ENCODE results near the gene AKT1.
"Not testable (repeated sequence)": the region's sequence is repeated elsewhere in the genome, so short reads cannot be mapped to it uniquely, and the experiment has no call there.

Gene AKT1

DNA sequence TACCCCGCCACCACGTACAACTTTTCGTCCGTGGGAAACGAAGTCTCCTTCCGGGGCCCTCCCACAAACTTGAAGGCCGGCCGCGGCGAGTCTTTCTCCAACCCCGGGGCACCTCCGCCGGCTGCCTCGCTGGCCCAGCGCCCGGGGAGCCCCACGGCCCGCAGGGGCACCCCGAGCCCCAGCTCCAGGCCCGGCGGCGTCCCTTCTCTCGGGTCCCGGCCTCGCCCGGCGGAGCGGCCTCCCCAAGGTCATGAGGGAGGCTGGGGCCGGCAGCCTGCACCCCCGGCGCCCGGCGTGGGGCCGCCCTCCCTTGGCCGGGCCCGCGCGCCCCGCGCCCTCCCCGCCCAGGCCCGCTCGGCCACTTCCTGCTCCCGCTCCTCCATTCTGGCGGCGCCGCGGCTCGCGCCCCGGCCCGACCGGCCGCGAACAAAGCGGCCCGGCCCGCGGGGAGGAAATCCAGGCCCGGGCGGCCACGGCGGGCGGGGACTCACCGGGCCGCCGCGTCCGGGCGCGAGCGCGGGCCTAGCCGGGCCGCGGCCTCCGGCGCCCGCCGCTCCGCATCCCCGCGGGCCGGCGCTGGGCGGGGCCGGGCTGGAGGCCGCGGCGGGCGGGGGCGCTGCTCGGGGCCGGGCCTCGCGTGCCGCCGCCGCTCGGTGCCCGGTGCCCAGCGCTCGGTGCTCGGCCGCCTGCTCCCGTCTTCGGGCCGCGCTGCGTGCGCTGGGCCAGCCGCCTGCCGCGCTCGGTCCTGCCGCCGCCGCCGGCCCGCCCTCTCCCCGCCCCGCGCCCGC lies at the start of gene AKT1:
Gene AKT1, minus strand, starts transcription at position 756 of the 788 bp plus-strand sequence. CDS start 3,105 bp downstream, outside the sequence.
- no peak for DNase-seq (ENCODE audit: low read depth)

DNA sequence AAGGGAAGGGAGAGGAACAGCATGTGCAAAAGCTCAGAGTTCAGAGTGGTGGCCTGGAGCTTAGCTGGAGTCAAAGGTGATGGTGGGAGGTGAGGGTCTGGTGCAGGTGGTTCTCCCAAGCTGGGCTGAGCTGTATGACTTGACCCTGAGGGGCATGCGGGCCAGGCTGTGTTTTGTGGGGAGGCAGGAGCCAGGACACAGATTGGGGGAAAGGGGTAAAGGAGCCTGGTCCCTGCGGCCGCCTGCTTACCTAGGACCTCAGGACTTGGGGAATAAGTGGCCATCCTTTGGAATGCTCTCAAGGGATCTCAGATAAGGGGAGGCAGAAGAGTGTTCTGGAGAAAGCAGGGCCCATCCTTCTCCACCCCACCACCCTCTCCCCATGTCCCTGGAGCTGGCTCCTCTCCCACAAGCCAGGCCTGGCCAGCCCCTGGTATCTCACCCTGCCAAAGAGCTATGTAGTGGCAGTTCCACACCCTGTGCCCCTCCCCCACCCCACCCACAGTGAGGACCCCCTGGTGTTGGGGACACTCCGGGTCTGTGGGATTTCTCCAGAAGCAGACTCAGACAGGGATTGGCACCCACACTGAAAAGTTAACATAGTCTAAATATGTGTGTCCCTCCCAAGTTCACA lies 49.6 kb upstream of the AKT1 start:
- H3K4me3 ChIP-seq (ENCODE audit: low read depth, low read length) = no peak overlapping the region
- TF ChIP-seq, protein P1, sequence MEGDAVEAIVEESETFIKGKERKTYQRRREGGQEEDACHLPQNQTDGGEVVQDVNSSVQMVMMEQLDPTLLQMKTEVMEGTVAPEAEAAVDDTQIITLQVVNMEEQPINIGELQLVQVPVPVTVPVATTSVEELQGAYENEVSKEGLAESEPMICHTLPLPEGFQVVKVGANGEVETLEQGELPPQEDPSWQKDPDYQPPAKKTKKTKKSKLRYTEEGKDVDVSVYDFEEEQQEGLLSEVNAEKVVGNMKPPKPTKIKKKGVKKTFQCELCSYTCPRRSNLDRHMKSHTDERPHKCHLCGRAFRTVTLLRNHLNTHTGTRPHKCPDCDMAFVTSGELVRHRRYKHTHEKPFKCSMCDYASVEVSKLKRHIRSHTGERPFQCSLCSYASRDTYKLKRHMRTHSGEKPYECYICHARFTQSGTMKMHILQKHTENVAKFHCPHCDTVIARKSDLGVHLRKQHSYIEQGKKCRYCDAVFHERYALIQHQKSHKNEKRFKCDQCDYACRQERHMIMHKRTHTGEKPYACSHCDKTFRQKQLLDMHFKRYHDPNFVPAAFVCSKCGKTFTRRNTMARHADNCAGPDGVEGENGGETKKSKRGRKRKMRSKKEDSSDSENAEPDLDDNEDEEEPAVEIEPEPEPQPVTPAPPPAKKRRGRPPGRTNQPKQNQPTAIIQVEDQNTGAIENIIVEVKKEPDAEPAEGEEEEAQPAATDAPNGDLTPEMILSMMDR (IDR thresholded peaks at IDR 0.05; ENCODE audit: control insufficient read depth, extremely low read depth, insufficient read depth) = no peak
- DNase-seq (ENCODE audit: low read depth) = no peak

More for the DNA sequence above, at the start of gene AKT1:
- H3K4me3 ChIP-seq (ENCODE audit: low read depth, low read length) = peak within 1 kb of the TSS; percentile 90
- TF ChIP-seq, protein P1 (IDR thresholded peaks at IDR 0.05; ENCODE audit: control insufficient read depth, extremely low read depth, insufficient read depth) = no peak

DNA sequence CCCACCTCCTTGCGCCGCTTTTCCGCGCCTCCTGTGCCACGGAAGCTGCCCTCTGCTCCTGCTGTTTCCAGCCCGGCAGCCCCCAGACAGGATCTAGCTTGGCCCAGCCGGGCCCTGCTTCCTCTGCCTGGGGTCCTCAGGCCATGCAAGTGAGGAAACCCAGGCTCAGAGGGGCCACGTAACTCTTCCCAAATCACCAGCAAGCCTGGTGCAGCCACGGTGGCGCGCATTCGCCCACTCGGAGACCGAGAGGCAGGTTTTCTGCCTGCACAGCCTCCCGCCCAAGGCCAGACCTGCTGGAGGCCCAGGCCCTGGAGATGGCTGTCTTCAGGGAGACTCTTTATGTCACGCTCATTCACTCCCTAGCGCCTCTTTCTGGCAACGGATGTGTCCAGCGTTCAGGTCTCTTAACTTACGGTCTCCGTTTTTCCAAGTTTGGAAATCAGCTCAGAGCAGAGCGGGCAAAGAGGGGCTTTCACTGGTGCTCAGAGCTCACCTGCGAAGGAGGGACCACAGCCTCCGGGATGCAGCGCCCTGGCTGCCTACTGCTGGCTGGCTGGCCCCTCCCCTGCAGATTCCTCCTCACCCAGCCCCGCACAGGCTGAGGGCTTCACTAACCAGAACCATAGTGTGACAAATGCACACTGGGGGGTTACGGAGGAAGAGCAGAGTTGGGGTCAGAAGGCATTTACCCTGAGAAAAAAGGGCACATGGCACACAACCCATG lies 48.9 kb upstream of the AKT1 start:
- DNase-seq (ENCODE audit: low read depth) = no peak
- no peak overlapping the region for H3K4me3 ChIP-seq (ENCODE audit: low read depth, low read length)
- TF ChIP-seq, protein P1 (IDR thresholded peaks at IDR 0.05; ENCODE audit: control insufficient read depth, extremely low read depth, insufficient read depth) = no peak

DNA sequence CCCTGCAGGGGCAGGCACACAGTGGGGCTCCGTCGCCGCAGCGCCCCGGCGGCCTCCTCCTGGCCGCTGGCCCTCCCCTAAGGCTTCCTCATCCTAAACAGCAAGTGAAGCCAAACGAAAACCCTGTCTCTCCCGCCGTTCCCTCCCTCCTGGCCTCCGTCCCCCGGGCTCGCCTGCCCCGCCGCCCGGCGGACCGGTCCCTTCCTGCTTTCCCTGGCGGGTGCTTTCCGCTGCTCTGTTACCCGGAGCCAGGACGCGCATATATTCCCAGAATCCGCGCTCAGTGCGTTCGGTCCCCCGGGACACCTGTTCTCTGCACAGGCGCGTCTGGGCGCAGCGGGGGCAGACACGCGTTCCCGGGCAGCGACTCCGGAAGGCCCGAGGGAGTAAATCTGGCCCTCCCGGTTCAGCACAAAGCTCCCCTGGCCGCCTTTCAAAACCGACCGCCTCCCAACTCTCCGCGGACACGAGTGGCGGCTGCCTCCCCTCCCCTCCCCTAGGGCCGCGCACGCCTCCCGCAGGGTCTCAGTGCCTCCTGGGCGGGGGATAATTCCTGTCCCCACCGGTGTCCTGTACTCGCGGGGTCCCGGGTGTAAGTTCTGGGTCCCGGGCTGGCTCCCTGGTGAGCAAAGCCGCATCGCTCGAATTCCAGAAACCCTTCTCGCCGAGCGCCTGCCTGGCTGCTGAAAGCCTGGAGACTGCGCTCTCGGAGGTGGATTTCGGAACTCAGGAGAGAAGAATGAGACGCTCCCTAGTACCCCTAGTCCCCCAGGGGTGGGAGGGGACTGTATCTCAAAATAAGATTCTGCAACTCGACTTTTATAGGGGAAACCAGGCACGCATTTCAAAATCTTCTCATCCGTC lies 48.1 kb upstream of the AKT1 start:
- no peak overlapping the region for H3K4me3 ChIP-seq (ENCODE audit: low read depth, low read length)
- TF ChIP-seq, protein P1 (IDR thresholded peaks at IDR 0.05; ENCODE audit: control insufficient read depth, extremely low read depth, insufficient read depth) = no peak
- no peak for DNase-seq (ENCODE audit: low read depth)

DNA sequence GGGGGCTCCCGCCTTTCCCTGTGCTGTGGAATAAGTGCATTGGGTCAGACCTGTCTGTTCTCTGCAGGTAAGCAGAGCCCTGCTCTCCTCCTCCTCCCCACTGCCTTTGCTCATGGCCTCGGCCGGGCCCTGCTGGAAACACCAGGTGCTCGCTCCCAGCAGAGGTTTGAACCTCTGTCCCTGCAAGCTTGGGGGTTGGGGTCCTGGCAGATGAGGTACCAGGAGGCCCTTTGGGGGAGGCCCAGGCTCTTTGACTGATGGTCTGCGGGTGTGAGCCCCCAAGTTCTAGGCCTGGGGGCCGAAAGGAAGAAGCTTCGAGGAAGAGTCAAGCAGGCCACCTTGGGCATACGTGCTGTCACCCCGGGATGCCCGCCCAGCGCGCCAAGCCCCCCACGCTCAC lies 47.5 kb upstream of the AKT1 start:
- H3K4me3 ChIP-seq (ENCODE audit: low read depth, low read length) = no peak overlapping the region
- TF ChIP-seq, protein P1 (IDR thresholded peaks at IDR 0.05; ENCODE audit: control insufficient read depth, extremely low read depth, insufficient read depth) = no peak
- DNase-seq (ENCODE audit: low read depth) = no peak

DNA sequence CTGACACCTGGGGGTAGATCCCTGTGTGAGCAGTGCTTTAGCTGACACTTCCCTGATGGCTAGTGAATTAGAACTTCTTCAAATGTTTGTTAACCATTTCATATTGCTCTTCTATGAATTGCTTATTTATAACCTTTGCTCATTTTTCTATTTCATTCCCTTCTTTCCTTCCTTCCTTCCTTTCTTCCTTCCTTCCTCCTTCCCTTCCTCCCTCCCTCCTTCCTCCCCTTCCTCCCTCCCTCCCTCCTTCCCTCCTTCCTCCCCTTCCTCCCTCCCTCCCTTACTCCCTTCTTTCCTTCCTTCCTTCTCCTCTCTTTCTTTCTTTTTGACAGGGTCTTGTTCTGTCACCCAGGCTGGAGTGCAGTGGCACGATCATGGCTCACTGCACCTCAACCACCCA lies 46.2 kb upstream of the AKT1 start:
- no peak overlapping the region for H3K4me3 ChIP-seq (ENCODE audit: low read depth, low read length)
- TF ChIP-seq, protein P1 (IDR thresholded peaks at IDR 0.05; ENCODE audit: control insufficient read depth, extremely low read depth, insufficient read depth) = no peak

DNA sequence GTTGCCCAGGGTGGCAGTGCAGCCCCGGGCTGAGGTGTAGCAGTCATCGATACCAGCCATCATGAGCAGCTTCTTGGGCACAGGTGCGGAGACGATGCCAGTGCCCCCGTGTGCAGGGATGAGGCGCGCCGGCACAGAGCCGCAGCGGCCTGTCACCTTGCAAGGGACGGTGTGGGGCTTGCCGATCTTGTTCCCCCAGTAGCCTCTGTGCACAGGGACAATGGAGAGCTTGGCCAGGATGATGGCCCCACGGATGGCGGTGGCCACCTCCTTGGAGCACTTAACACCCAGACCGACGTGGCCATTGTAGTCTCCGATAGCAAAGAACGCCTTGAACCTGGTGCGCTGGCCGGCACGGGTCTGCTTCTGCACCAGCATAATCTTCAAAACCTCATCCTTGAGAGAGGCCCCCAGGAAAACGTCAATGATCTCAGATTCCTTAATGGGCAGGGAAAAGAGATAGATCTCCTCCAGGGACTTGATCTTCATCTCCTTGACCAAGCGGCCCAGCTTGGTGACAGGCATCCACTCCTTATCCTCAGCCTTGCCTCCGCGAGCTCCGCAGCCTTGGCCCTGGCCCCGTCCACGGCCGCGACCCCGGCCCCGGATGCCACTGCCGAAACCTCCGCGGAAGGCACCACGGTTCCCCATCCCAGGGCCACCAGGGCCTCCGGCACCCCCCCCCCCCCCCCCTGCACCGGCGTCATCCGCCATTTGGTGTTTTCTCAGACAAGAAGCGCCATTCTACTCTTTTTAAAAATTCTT lies 40.8 kb upstream of the AKT1 start:
- not testable (repeated sequence) for DNase-seq (ENCODE audit: low read depth)

More for the DNA sequence above, 46.2 kb upstream of the AKT1 start:
- DNase-seq (ENCODE audit: low read depth) = no peak

More for the DNA sequence above, 40.8 kb upstream of the AKT1 start:
- H3K4me3 ChIP-seq (ENCODE audit: low read depth, low read length) = not testable (repeated sequence)
